Skeletal muscle cell (primary cell): ENCODE data around the gene CASP7.
"Not testable (repeated sequence)": the region's sequence is repeated elsewhere in the genome, so short reads cannot be mapped to it uniquely, and the experiment has no call there.

Experiments
- DNase-seq: peaks from one replicate; pipeline ENCODE4 v3.0.0-alpha.2; 2010; ENCODE audit warnings: low read depth
- H3K4me3 ChIP-seq: 2 replicates; pipeline ENCODE4 v1.5.1; 2011; ENCODE audit warnings: low read depth, mild to moderate bottlenecking, control low read depth, low read length, moderate library complexity

Gene CASP7

GRCh38 chr10:113679463-113680189 is at the start of gene CASP7:
Gene CASP7, plus strand, starts transcription at chr10:113679912. Its CDS starts 17,582 bp downstream, at chr10:113697494.
- H3K4me3 ChIP-seq, result peak within 1 kb of the TSS; percentile 97
- no peak for DNase-seq

GRCh38 chr10:113630929-113631533 is 48.7 kb upstream of the CASP7 start:
- no peak overlapping the region for H3K4me3 ChIP-seq
- no peak for DNase-seq

DNA sequence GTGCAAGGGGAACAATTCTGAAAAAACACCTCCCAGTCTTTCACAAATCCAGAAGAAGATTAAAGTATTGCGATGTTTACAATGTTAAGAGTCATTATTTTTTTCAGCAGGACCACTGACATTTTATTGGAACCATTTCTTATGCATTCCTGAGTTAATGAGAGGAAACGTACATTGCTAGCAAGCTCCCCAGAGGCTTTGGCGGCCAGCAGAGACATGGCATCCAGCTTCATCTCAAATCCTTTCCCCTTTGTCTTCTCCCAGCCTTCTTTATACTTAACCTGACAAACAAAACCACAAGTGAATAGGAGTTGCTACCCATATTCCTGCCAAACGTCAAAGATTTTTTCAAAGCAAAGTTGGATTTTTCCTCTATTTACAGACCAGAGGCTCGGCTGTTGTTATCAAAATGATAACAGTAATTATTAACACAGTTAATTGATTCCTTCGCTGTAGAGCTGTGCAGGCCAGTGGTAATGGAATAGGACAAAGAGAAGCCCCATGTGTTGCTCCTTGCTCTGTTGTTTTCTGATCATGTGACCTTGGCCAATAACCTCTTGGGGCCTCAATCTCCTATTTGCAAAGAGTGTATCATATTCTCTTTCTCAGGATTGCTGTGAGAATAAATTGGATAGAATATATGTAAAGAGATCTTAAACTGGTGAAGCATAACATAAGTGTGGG is 47.9 kb upstream of the CASP7 start:
- no peak for DNase-seq
- H3K4me3 ChIP-seq, result no peak overlapping the region

DNA sequence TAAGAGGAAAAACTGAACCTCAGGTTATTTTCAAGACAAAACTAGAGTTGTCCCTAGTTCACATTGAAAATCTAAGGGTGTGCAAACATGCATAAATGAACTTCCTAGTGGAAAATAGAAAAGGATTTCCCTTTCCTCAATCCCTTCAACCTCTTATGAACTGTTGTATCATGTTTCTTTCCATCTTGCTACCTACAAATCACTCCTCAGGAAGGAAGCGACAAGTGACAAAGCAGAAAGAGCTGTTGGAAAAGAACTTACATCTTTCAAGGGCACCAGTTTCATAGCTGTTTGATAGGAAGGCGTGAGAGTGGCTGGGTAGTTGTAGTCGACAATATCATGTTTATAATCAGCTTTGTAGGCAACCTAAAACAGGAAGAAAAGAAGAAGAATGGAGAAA is 39.7 kb upstream of the CASP7 start:
- DNase-seq, result no peak
- H3K4me3 ChIP-seq, result no peak overlapping the region

GRCh38 chr10:113641702-113642101 is 38.0 kb upstream of the CASP7 start:
- H3K4me3 ChIP-seq, result no peak overlapping the region
- DNase-seq, result no peak

DNA sequence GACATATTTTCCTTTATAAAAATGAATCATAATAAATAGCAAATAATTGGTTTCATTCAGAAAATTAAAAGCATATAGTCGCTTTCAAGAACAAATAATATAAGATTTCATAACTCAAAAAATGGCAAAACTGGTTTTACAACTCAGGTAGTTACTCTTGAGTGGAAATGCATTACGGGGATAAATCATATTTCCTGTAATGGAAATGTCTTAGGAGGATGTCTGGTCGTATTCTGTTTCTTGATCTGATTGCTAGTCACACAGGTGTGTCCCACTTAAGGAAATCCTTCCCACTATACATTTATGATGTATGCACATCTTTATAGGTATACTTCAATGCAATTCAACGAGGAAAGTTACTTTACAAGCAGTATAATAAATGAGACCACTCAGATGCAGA is 36.5 kb upstream of the CASP7 start:
- no peak for DNase-seq
- H3K4me3 ChIP-seq, result no peak overlapping the region

DNA sequence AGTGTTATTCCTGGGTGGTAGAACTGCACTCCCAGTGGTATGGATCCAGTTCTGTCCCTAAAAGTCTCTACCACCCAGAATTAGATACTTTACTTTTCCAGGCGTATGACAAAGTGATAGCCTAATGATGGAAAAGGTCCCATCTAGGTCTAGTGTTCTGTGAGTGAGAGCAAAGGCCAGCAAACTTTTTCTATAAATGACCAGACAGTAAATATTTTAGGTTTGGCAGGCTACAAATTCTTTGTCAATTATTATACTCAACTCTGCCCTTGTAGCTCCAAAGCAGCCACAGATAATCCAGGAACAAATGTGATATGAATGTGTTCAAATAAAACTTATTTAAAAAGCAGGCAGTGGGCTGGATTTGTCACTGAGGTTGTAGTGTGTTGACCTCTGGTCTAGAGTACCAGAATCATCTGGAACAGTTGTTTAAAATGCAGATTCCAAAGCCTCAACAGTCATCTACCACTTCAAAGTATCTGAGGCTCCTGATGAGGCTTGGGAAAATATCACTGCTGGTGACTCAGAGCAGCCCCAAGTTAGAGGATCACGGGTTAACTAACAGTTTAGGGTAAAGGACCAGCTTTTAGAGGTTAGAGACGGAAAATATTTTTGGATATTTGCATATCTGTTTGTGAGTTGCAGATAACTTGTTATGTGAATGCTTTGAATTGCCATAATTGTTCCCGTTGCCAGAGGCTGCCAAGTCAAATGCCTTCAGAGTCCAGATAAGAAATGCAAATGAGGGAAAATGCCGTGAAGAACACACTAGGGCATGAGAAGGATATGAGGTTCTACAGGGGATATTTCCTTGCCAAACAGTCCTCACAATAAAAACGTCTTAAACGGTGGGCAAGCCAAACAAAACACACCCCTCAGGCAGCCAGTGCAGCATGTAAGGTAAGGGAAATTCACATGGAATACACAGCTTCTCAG is 35.3 kb upstream of the CASP7 start:
- H3K4me3 ChIP-seq, result no peak overlapping the region
- no peak for DNase-seq

DNA sequence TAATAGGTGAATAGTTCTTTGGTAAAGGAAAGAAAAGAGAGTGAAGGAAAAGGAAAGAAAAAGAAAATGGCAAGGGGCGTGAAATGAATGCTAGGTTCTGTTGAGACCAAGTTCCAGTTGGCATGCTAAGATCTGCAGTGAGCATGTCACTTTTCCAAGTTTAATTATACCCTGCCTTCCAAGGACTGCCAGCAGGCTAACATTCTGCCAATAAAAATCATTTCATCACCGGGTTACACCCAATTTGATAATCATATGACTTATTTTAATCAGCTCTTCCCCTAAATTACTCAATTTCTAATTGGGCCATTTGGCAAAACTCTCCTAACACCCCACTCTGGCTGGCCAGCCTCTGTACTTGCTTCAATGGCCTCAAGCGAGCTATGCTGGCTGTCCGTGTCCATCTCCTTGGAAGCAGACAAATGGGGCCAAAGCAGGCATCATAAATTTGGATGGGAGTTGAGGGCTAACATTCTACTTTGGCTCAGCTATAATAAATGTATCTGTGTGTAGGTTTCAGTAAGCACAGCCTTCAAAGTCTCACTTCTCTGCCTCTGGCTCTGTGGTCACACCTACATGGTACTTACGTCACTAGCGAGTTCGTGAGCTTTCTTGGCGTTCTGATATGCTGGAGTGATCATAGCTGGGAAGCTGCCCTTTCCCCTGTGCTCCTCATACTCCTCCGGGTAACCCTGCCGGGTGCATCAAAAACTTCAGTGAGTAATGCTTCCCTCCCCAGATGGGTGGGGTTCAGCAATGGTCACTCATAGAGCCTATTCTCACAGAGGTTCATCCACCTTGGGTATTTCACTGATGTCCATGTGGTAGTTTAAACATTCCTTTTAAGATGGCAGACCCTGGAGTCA is 33.1 kb upstream of the CASP7 start:
- DNase-seq, result no peak
- H3K4me3 ChIP-seq, result no peak overlapping the region

GRCh38 chr10:113647812-113648211 is 31.9 kb upstream of the CASP7 start:
- no peak for DNase-seq
- H3K4me3 ChIP-seq, result no peak overlapping the region

DNA sequence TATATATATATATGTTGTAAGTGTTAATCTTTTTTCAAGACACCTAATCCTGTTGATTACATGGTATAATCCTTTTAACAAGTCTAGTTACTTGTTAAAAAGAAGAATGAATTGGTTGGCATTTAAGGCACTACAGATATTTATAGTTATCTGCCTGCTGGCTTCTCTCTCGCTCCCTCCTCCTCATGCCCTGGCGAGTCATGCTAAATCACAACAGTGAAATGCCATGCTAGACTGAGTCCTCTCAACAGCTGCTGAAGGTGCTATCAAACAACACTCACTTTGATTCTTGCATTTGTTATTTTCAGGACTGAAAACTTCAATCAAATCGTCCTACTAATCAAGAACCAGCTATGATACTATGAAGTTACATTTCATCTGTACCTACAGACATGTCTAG is 31.2 kb upstream of the CASP7 start:
- H3K4me3 ChIP-seq, result no peak overlapping the region
- DNase-seq, result no peak

DNA sequence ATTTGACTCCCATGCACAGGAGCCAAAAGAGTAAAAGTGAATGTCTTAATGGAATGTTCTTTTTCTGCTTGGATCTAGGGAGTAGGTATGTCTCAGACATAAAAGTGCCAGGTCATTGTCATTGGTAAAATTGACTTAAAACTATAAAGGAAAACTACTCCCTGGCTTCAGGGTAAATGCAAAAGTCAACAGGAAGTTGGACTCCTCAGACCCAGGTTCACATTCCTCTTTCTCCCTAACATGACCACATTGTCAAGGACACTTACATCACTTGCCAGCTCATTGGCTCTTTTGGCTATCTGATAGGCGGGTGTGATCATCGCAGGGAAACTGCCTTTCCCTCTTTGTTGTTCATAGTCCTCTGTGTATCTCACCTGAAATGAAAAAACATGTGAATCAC is 29.5 kb upstream of the CASP7 start:
- H3K4me3 ChIP-seq, result no peak overlapping the region
- no peak for DNase-seq

DNA sequence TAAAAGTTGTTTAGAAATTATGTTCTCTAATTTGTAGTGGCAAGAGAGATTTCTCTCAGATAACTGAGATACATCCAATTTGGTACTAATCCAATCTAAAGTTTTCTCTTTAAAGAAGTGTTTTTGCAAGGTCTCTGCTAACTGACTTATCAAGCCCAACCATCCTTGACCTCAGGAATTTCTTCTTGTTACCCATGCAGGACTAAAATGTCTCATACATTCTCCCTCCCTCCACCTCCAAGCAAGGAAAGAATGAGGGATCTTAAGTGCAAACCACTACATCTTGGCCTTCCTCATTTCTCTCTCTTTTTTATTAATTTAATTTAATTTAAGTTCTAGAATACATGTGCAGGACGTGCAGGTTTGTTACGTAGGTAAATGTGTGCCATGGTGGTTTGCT is 28.7 kb upstream of the CASP7 start:
- H3K4me3 ChIP-seq, result no peak overlapping the region
- DNase-seq, result no peak

- H3K4me3 ChIP-seq, result no peak overlapping the region
- no peak for DNase-seq
Observed at GRCh38 chr10:113651898-113652297, 27.8 kb upstream of the CASP7 start.

DNA sequence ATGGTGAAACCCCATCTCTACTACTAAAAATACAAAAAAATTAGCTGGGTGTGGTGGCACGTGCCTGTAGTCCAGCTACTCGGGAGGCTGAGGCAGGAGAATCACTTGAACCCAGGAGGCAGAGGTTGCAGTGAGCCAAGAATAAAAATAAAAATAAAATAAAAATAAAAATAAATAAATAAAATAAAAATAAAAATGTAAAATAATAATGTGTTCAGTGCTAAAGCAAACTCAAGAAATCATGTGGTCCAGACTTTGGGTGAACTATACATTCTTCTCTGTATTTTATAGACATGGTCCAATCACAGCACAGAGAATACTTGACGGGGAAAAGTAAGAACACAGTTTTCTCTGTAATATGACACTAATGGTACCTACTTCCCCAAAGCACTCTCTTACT is 27.3 kb upstream of the CASP7 start:
- not testable (repeated sequence) for H3K4me3 ChIP-seq, DNase-seq

DNA sequence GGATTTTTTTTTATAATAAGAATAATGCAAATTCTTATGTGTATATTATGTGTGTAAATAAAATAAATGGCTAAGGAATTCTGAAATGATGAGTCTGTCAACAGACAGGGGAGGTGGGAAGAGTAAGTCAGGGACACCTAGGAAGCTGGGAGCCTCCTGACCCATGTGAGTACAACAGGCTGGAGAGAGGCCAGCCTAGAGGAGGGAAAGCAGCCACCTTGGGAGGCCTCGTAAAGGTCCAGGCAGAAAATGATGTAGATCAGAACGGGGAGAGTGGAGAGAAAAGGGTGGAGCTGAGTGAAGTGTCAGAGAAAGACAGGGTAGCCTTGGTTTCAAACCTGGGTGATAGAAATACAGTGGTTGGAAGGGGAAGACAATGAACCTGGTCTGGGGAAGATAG is 22.8 kb upstream of the CASP7 start:
- no peak overlapping the region for H3K4me3 ChIP-seq
- DNase-seq, result no peak

DNA sequence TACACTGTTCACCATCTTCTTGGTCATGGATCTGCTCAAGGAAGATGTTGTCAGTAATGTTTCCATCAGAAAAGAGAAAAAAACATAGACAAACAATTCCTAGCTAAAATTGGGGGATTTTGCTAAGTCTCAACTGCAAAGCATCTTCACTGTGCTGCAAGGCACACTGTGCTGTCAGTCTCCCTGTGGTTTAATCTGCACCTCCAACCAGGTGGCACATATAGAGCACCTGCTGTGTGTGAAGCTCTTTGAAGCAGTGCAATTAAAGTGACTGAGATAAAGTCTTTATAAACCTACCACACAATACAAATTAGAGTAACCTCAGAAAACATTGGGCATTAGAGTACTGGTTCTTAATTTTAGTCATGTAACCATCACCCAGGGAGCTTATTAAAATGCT is 22.2 kb upstream of the CASP7 start:
- no peak overlapping the region for H3K4me3 ChIP-seq

GRCh38 chr10:113661332-113661731 is 18.4 kb upstream of the CASP7 start:
- DNase-seq, result no peak
- no peak overlapping the region for H3K4me3 ChIP-seq

More for the DNA sequence above, 22.2 kb upstream of the CASP7 start:
- DNase-seq, result no peak

DNA sequence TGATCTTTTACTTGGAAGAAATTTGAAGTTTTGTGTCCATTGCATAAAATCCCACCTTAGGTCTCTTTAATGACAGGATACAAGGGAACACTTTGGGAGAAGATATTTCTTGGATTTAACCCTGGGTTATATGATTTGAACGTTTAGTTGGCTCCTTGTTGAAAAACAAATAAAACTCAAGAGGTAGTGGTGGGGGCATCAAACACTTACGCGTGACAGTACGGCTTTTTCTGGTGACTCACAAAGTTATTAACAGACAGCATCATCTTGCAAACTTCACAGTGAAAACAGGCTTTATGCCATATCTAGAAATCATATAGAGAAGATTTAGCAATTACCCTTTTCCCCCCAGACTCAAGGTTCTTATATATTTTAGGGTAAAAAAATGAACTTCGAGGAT is 16.6 kb upstream of the CASP7 start:
- no peak overlapping the region for H3K4me3 ChIP-seq
- DNase-seq, result no peak

GRCh38 chr10:113663908-113664307 is 15.8 kb upstream of the CASP7 start, which contains the start of gene NRAP:
Gene NRAP, minus strand, starts transcription at chr10:113664041. Its CDS starts 159 bp downstream, at chr10:113663882.
- H3K4me3 ChIP-seq, result no peak within 1 kb of the TSS
- DNase-seq, result no peak
